SK-N-SH (cell line): Measurements from ENCODE around the gene GATM. TPM values are rescaled to one million over a fixed set of nuclear protein-coding genes. Genes with fewer than 3 reads are reported as not detected.

Source experiments
- CTCF ChIA-PET: fragments of 300-600, 350-600 bp; formaldehyde crosslinking; extraction: SDS; loops from one replicate; lab custom pipeline; 2021; lab: Yijun Ruan, JAX
- POLR2A ChIA-PET: fragments of 350-600 bp; sonication (Branson Sonifier 250); formaldehyde crosslinking; extraction: SDS; loops from one replicate; lab custom pipeline; 2020; ENCODE audit warnings: antibody characterized with exemption, inconsistent platforms; lab: Yijun Ruan, JAX
- DNase-seq: peaks from one replicate; pipeline ENCODE4 v3.0.0; 2012
- H2AFZ ChIP-seq: fragments of 200-600 bp; sonication (generic); 2 replicates; pipeline ENCODE4 v1.8.1; 2016; ENCODE audit warnings: antibody characterized with exemption, mild to moderate bottlenecking, low read depth
- H3F3A ChIP-seq: fragments of 200-600 bp; sonication (generic); replicated peaks from 2 replicates; pipeline ENCODE3; 2016; ENCODE audit warnings: antibody characterized with exemption, mild to moderate bottlenecking; ENCODE audit not compliant: insufficient read depth
- H3K27ac ChIP-seq, 2 experiments: fragments of 200-500 bp in 1 of 2; fragments of 200-600 bp in 1 of 2; sonication (Bioruptor generic) in 1 of 2; sonication (generic), shearing (Covaris generic) in 1 of 2; 2 replicates each; pipeline versions ENCODE4 v1.5.1 to v1.6.1; 2014 to 2016; ENCODE audit warnings: low read depth in 2 of 2, inconsistent platforms in 1 of 2, low read length in 1 of 2, mild to moderate bottlenecking in 1 of 2, mixed read lengths in 1 of 2
- H3K27me3 ChIP-seq: fragments of 200-600 bp; sonication (generic), shearing (Covaris generic); 2 replicates; pipeline ENCODE4 v1.6.1; 2016; ENCODE audit warnings: mixed run types; ENCODE audit not compliant: insufficient read depth
- H3K36me3 ChIP-seq, 2 experiments: fragments of 200-500 bp in 1 of 2; fragments of 200-600 bp in 1 of 2; sonication (Bioruptor generic) in 1 of 2; sonication (generic) in 1 of 2; replicated peaks in 1 of 2; 2 replicates each; pipeline versions ENCODE3 to v1.5.1; 2014 to 2016; ENCODE audit warnings: low read length in 1 of 2, mild to moderate bottlenecking in 1 of 2; ENCODE audit not compliant: insufficient read depth in 2 of 2, control insufficient read depth in 1 of 2
- H3K4me1 ChIP-seq, 2 experiments: fragments of 200-500 bp in 1 of 2; fragments of 200-600 bp in 1 of 2; sonication (Bioruptor generic) in 1 of 2; sonication (generic), shearing (Covaris generic) in 1 of 2; 2 replicates each; pipeline versions ENCODE4 v1.5.1 to v1.6.1; 2014 to 2016; ENCODE audit warnings: low read depth in 1 of 2, low read length in 1 of 2, mixed run types in 1 of 2; ENCODE audit not compliant: insufficient read depth in 2 of 2, control insufficient read depth in 1 of 2
- H3K4me2 ChIP-seq: fragments of 200-600 bp; sonication (generic), shearing (Covaris generic); 2 replicates; pipeline ENCODE4 v1.6.1; 2017; ENCODE audit warnings: mixed run types
- H3K4me3 ChIP-seq, 2 experiments: fragments of 200-500 bp in 1 of 2; fragments of 200-600 bp in 1 of 2; sonication (Bioruptor generic) in 1 of 2; sonication (generic), shearing (Covaris generic) in 1 of 2; 2 replicates each; pipeline versions ENCODE4 v1.5.1 to v1.8.1; 2014 to 2016; ENCODE audit warnings: low read depth in 2 of 2, inconsistent platforms in 1 of 2, low read length in 1 of 2, mild to moderate bottlenecking in 1 of 2, mixed read lengths in 1 of 2, moderate library complexity in 1 of 2
- H3K79me2 ChIP-seq: fragments of 200-600 bp; sonication (generic); 2 replicates; pipeline ENCODE4 v1.8.1; 2017; ENCODE audit warnings: mild to moderate bottlenecking; ENCODE audit not compliant: insufficient read depth
- H3K9ac ChIP-seq: fragments of 200-600 bp; sonication (generic); 2 replicates; pipeline ENCODE4 v1.6.1; 2017; ENCODE audit warnings: mixed run types
- H3K9me2 ChIP-seq: fragments of 200-600 bp; sonication (generic); 2 replicates; pipeline ENCODE4 v1.6.1; 2017; ENCODE audit warnings: mixed run types
- H3K9me3 ChIP-seq: fragments of 200-600 bp; sonication (generic); 2 replicates; pipeline ENCODE4 v1.6.1; 2017; ENCODE audit warnings: mixed run types, mild to moderate bottlenecking, moderate library complexity
- H4K20me1 ChIP-seq: fragments of 200-600 bp; sonication (generic); 2 replicates; pipeline ENCODE4 v1.6.1; 2017; ENCODE audit warnings: mild to moderate bottlenecking, mixed run types; ENCODE audit not compliant: insufficient read depth
- CHD2 ChIP-seq: fragments of 150-350 bp; IDR thresholded peaks from 2 replicates; pipeline ENCODE4 v1.6.1; 2018; ENCODE audit warnings: low read length; ENCODE audit not compliant: partially characterized antibody
- FOXM1 ChIP-seq: IDR thresholded peaks from 2 replicates; pipeline ENCODE4 v1.4.0; 2012; ENCODE audit warnings: low read depth, mild to moderate bottlenecking
- GABPA ChIP-seq: IDR thresholded peaks from 2 replicates; pipeline ENCODE4 v1.4.0; 2012; ENCODE audit warnings: low read depth, mild to moderate bottlenecking
- GATA2 ChIP-seq: sonication (generic); formaldehyde crosslinking; IDR thresholded peaks from 2 replicates; pipeline ENCODE4 v1.5.0; 2020; ENCODE audit warnings: mild to moderate bottlenecking, missing genetic modification reagents
- NFIC ChIP-seq: IDR thresholded peaks from 2 replicates; pipeline ENCODE4 v1.4.0; 2012; ENCODE audit warnings: borderline replicate concordance
- NRF1 ChIP-seq: IDR thresholded peaks from 2 replicates; pipeline ENCODE4 v1.6.1; 2012; ENCODE audit warnings: low read depth, mild to moderate bottlenecking, low read length
- RCOR1 ChIP-seq: fragments of 150-350 bp; IDR thresholded peaks from 2 replicates; pipeline ENCODE4 v1.6.1; 2017; ENCODE audit warnings: antibody characterized with exemption, low read length
- TAF1 ChIP-seq: IDR thresholded peaks from 2 replicates; pipeline ENCODE4 v1.6.1; 2012; ENCODE audit warnings: low read depth, mild to moderate bottlenecking, low read length, moderate library complexity, borderline replicate concordance
- TCF12 ChIP-seq: IDR thresholded peaks from 2 replicates; pipeline ENCODE4 v1.4.0; 2012
- TEAD4 ChIP-seq: IDR thresholded peaks from 2 replicates; pipeline ENCODE4 v1.4.0; 2012; ENCODE audit warnings: mild to moderate bottlenecking, borderline replicate concordance; ENCODE audit not compliant: insufficient read depth
- WGBS: methylation state at CpG from one replicate; pipeline ENCODE4 v1.1.6; 2017; ENCODE audit warnings: low lambda C conversion rate; 5-methylcytosine and 5-hydroxymethylcytosine counted together
- polyA plus RNA-seq, 3 experiments: library from polyadenylated mRNA; depleted of rRNA; stranded (reverse); fragments of >200 nt; gene quantifications; 2 replicates each; pipeline ENCODE4 v1.2.3, GENCODE V29; 2012
- TF ChIP-seq, protein P1 (sequence below): IDR thresholded peaks from 2 replicates; pipeline ENCODE4 v1.4.0; 2012; ENCODE audit warnings: low read depth
- TF ChIP-seq, protein P2 (sequence below): IDR thresholded peaks from 2 replicates; pipeline ENCODE4 v1.4.0; 2012; ENCODE audit warnings: low read depth, borderline replicate concordance
- TF ChIP-seq, protein P3 (sequence below): fragments of 150-350 bp; IDR thresholded peaks from 2 replicates; pipeline ENCODE4 v1.6.1; 2017; ENCODE audit warnings: antibody characterized with exemption, low read length, low read depth, borderline replicate concordance
- TF ChIP-seq, protein P4 (sequence below): fragments of 200-600 bp; sonication (generic); IDR thresholded peaks from 2 replicates; pipeline ENCODE4 v1.6.1; 2017; ENCODE audit warnings: antibody characterized with exemption, mild to moderate bottlenecking, moderate library complexity
- TF ChIP-seq, protein P5 (sequence below): IDR thresholded peaks from 2 replicates; pipeline ENCODE4 v1.4.0; 2012; ENCODE audit warnings: low read depth, borderline replicate concordance
- TF ChIP-seq, protein P6 (sequence below): IDR thresholded peaks from 2 replicates; pipeline ENCODE4; 2012
- TF ChIP-seq, protein P7 (sequence below): fragments of 150-350 bp; IDR thresholded peaks from 2 replicates; pipeline ENCODE4 v1.6.1; 2016; ENCODE audit warnings: mild to moderate bottlenecking, low read depth, low read length

GATM gene
- polyA plus RNA-seq, 1 of the 3 experiments (the other 2 are of a cell fraction): 0.58 TPM

DNA sequence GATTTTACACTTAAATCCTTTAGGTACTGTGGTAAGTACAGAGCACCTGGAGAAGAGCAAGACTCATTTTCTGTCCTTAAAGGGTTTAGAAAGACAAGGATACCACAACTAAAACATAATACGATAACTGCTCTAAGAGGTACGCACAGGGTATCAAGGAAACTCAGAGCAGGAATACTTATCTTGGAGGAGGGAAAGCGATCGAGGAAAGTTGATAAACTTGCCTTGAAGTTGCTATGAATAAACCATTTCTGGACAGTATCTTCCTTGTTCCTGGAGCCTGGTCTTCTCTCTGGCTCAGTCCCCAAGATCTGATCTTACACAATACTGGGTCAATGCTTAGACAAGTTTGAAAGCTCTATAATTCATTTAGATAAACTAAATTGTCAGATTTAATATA lies 17.6 kb upstream of the GATM start:
- Histone ChIP-seq H3F3A (no peaks in the 10 kb centered on the region), H2AFZ (no peak overlapping the region), H3K79me2 (no peaks in the 10 kb centered on the region), H3K9me3 (no peaks in the 10 kb centered on the region), H3K4me1 (peaks cover 0 to under 1% of the 10 kb centered on the region in 2 experiments; a peak in 2 of 4 replicates), H3K27ac (no peak overlapping the region), H3K4me3 (no peak overlapping the region), H4K20me1 (no peaks in the 10 kb centered on the region), H3K9ac (no peak overlapping the region), H3K27me3 (no peaks in the 10 kb centered on the region), H3K4me2 (no peak overlapping the region), H3K9me2 (no peaks in the 10 kb centered on the region), H3K36me3 (no peaks in the 10 kb centered on the region)
- no peak for TF ChIP-seq CHD2
- TF ChIP-seq, protein P1, sequence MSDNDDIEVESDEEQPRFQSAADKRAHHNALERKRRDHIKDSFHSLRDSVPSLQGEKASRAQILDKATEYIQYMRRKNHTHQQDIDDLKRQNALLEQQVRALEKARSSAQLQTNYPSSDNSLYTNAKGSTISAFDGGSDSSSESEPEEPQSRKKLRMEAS: no peak
- no peak for TF ChIP-seq NRF1
- WGBS: 72% methylated on average over 4 of the region's 4 CpGs
- ChIA-PET CTCF (interaction anchor here (1.4 to 2.1 kb wide), 3 partner anchors 62 to 278 kb away, joined by 3 to 5 read pairs (median 5); no protein-coding TSS in a partner anchor), POLR2A (no interaction called here)
- no peak for DNase-seq

DNA sequence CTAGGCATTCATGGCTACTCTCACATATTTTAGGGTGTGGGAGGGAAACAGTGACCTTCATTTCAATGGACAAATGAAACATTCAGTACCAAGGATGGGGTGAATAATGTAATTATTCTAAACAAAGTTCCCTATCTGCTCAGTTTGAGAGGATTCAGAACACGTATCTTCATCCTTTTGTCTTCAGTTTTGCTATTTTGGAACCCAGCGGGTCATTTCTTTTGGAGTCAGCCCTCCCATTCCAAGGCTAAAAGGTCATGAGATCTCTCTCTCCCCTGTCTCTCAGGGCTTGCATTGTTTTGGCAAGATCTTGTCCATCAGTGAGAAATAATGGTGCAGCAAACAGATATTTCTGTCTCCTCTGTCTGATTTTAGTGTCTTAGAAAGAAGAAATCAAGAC lies 16.3 kb upstream of the GATM start:
- no peak overlapping the region for H3K9ac ChIP-seq
- no peak overlapping the region for H3K27ac ChIP-seq
- H3K4me1 ChIP-seq: no peaks in the 10 kb centered on the region
- no peak for DNase-seq
- no peaks in the 10 kb centered on the region for H3K79me2 ChIP-seq
- no peaks in the 10 kb centered on the region for H3K9me2 ChIP-seq
- H2AFZ ChIP-seq: no peak overlapping the region
- no peaks in the 10 kb centered on the region for H4K20me1 ChIP-seq
- H3K9me3 ChIP-seq: no peaks in the 10 kb centered on the region
- TF ChIP-seq TEAD4: no peak
- TF ChIP-seq, protein P2, sequence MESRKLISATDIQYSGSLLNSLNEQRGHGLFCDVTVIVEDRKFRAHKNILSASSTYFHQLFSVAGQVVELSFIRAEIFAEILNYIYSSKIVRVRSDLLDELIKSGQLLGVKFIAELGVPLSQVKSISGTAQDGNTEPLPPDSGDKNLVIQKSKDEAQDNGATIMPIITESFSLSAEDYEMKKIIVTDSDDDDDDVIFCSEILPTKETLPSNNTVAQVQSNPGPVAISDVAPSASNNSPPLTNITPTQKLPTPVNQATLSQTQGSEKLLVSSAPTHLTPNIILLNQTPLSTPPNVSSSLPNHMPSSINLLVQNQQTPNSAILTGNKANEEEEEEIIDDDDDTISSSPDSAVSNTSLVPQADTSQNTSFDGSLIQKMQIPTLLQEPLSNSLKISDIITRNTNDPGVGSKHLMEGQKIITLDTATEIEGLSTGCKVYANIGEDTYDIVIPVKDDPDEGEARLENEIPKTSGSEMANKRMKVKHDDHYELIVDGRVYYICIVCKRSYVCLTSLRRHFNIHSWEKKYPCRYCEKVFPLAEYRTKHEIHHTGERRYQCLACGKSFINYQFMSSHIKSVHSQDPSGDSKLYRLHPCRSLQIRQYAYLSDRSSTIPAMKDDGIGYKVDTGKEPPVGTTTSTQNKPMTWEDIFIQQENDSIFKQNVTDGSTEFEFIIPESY: no peak
- TF ChIP-seq TCF12: no peak
- TF ChIP-seq, protein P3, sequence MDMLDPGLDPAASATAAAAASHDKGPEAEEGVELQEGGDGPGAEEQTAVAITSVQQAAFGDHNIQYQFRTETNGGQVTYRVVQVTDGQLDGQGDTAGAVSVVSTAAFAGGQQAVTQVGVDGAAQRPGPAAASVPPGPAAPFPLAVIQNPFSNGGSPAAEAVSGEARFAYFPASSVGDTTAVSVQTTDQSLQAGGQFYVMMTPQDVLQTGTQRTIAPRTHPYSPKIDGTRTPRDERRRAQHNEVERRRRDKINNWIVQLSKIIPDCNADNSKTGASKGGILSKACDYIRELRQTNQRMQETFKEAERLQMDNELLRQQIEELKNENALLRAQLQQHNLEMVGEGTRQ: no peak
- no peak for TF ChIP-seq GABPA
- no peak for TF ChIP-seq TAF1
- TF ChIP-seq RCOR1: no peak
- TF ChIP-seq, protein P4, sequence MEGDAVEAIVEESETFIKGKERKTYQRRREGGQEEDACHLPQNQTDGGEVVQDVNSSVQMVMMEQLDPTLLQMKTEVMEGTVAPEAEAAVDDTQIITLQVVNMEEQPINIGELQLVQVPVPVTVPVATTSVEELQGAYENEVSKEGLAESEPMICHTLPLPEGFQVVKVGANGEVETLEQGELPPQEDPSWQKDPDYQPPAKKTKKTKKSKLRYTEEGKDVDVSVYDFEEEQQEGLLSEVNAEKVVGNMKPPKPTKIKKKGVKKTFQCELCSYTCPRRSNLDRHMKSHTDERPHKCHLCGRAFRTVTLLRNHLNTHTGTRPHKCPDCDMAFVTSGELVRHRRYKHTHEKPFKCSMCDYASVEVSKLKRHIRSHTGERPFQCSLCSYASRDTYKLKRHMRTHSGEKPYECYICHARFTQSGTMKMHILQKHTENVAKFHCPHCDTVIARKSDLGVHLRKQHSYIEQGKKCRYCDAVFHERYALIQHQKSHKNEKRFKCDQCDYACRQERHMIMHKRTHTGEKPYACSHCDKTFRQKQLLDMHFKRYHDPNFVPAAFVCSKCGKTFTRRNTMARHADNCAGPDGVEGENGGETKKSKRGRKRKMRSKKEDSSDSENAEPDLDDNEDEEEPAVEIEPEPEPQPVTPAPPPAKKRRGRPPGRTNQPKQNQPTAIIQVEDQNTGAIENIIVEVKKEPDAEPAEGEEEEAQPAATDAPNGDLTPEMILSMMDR: no peak
- TF ChIP-seq FOXM1: no peak
- TF ChIP-seq, protein P5, sequence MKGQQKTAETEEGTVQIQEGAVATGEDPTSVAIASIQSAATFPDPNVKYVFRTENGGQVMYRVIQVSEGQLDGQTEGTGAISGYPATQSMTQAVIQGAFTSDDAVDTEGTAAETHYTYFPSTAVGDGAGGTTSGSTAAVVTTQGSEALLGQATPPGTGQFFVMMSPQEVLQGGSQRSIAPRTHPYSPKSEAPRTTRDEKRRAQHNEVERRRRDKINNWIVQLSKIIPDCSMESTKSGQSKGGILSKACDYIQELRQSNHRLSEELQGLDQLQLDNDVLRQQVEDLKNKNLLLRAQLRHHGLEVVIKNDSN: no peak
- TF ChIP-seq, protein P1: no peak
- no peak for TF ChIP-seq NRF1
- TF ChIP-seq, protein P6, sequence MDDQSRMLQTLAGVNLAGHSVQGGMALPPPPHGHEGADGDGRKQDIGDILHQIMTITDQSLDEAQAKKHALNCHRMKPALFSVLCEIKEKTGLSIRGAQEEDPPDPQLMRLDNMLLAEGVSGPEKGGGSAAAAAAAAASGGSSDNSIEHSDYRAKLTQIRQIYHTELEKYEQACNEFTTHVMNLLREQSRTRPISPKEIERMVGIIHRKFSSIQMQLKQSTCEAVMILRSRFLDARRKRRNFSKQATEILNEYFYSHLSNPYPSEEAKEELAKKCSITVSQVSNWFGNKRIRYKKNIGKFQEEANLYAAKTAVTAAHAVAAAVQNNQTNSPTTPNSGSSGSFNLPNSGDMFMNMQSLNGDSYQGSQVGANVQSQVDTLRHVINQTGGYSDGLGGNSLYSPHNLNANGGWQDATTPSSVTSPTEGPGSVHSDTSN: no peak
- TF ChIP-seq, protein P7, sequence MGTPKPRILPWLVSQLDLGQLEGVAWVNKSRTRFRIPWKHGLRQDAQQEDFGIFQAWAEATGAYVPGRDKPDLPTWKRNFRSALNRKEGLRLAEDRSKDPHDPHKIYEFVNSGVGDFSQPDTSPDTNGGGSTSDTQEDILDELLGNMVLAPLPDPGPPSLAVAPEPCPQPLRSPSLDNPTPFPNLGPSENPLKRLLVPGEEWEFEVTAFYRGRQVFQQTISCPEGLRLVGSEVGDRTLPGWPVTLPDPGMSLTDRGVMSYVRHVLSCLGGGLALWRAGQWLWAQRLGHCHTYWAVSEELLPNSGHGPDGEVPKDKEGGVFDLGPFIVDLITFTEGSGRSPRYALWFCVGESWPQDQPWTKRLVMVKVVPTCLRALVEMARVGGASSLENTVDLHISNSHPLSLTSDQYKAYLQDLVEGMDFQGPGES: no peak
- TF ChIP-seq NFIC: no peak
- TF ChIP-seq GATA2 (CRISPR knock-in tag): no peak
- WGBS: 48% methylated on average over 2 of the region's 2 CpGs
- no peaks in the 10 kb centered on the region for H3K36me3 ChIP-seq
- no peak overlapping the region for H3K4me2 ChIP-seq
- no peaks in the 10 kb centered on the region; the same call in 1 of the 2 replicates for H3K27me3 ChIP-seq
- CTCF ChIA-PET: interaction anchor here (1.0 to 1.4 kb wide), 2 partner anchors 189 to 219 kb away, joined by 3 to 5 read pairs; no protein-coding TSS in a partner anchor
- H3K4me3 ChIP-seq: no peak overlapping the region
- POLR2A ChIA-PET: no interaction called here
- no peaks in the 10 kb centered on the region for H3F3A ChIP-seq
